ENCODE results near the gene TMEM43.
A peak's percentile ranks its signal among the peaks of the same experiment; 100 is the strongest.

TMEM43 gene

GRCh38 chr3:14137445-14137844 lies 12.6 kb downstream of the TMEM43 start:
- no peak for DNase-seq (ENCODE audit: extremely low read depth in 1 of 2, low read depth in 1 of 2)

GRCh38 chr3:14138109-14138877 lies 13.4 kb downstream of the TMEM43 start:
- DNase-seq (ENCODE audit: extremely low read depth in 1 of 2, low read depth in 1 of 2): no peak

GRCh38 chr3:14138878-14139655 lies 14.2 kb downstream of the TMEM43 start:
- no peak for DNase-seq (ENCODE audit: extremely low read depth in 1 of 2, low read depth in 1 of 2)

DNA sequence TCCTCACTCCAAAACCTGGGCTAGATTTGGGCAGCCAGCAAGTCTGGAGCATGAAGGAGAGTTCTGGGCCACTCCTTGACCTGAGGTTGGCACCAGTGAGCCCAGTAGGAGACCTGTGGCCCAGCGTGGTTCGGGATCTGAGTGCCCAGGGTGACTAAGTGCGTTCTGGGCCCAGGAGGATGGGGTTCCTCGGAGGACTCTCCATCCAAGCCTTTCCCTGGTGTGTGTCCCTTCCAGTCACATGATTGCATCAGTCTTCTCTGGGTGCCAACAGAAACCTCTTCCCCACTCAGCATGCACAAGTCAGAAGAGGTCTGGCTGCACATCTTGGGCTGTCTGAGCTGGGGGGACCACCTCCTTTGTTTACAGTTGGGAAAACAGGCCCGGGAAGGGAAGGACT lies 14.9 kb downstream of the TMEM43 start:
- DNase-seq (ENCODE audit: extremely low read depth in 1 of 2, low read depth in 1 of 2): no peak

GRCh38 chr3:14140668-14141067 lies 15.8 kb downstream of the TMEM43 start:
- no peak for DNase-seq (ENCODE audit: extremely low read depth in 1 of 2, low read depth in 1 of 2)

DNA sequence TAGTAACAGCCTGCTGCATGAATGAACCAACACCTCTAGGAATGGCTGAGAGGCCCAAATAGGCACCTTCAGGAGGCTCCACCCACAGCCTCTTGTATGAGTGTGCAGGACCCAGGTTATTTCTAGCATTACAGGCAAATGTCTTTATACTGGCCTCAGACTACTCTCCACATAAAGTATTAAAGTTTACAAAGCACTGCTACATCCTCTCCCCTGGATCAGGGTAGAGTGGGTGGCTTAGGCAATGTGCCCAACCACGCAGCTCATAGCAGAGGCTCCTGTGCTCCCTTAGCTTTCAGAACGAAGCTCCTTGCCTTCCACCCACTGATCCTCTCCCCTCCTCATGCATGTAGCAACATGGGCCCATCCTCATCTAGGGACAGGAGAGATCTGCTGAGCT lies 16.3 kb downstream of the TMEM43 start:
- DNase-seq (ENCODE audit: extremely low read depth in 1 of 2, low read depth in 1 of 2): no peak

GRCh38 chr3:14141602-14142341 lies 16.9 kb downstream of the TMEM43 start:
- no peak for DNase-seq (ENCODE audit: extremely low read depth in 1 of 2, low read depth in 1 of 2)

GRCh38 chr3:14142567-14143270 lies 17.9 kb downstream of the TMEM43 start:
- no peak for DNase-seq (ENCODE audit: extremely low read depth in 1 of 2, low read depth in 1 of 2)

GRCh38 chr3:14143271-14144225 lies 18.7 kb downstream of the TMEM43 start:
- DNase-seq (ENCODE audit: extremely low read depth in 1 of 2, low read depth in 1 of 2): no peak

DNA sequence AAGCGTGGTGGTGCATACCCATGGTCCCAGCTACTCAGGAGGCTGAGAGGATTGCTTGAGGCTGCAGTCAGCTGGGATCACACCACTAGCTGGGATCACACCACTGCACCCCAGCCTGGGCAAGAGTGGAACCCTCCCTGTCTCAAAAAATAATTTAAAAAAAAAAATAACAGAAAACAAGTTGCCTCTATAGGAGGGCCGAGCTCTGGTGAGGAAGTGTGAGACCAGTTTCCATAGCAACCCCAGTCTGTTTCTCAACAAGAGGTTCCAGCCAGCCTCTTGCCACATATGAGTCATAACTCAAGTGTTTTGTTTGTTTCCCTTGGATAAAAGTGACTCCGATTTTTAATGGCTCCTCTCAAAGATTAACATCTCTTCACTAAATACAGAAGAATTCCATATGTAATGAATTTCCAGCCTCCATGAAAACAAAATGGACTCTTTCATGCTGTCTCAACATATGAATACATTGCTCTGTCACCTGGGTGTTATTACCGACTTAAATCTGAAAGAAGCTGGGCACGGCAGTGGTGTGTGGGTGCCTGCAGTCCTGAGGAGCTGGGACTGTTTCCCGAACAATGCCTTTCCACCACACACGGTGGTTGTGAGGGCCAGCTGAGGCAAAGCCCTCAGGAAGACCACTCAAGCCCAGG lies 19.7 kb downstream of the TMEM43 start:
- DNase-seq (ENCODE audit: extremely low read depth in 1 of 2, low read depth in 1 of 2): peak; percentile 45 to 49

GRCh38 chr3:14145236-14145635 lies 20.4 kb downstream of the TMEM43 start:
- DNase-seq (ENCODE audit: extremely low read depth in 1 of 2, low read depth in 1 of 2): no peak

GRCh38 chr3:14145670-14146380 lies 21.0 kb downstream of the TMEM43 start:
- no peak for DNase-seq (ENCODE audit: extremely low read depth in 1 of 2, low read depth in 1 of 2)

DNA sequence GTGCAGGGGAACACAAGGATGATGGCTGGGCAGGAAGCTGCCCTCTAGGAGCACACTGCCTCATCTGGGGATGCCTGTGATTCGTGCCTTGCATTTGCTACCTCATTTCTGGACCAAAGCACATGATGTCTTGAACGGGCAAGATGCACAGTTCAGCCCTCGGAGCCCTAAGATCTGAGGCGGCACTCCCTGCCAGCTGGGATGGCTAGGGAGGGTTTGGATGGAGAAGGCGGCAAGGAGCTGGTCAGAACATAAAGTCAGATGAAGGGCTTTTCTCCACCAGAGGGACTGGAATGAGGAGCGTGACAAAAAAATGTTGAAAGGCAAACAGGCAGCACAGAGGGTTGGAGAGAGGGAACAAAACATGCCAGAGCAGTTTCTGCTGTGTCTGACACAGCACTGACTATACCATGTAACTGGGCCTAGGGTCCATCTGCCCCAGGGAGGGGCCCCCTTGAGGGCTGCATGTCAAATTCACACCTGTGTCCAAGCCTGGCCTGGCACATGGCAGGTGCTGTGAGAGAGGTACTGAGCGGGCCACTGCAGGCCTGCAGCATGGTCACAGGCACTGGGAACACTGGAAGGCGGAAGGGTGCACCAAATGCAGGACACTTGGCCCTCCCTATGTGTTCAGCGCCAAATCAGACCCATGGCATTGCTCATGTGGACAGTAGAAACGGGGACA lies 21.7 kb downstream of the TMEM43 start:
- DNase-seq (ENCODE audit: extremely low read depth in 1 of 2, low read depth in 1 of 2): no peak

- no peak for DNase-seq (ENCODE audit: extremely low read depth in 1 of 2, low read depth in 1 of 2)
Observed at GRCh38 chr3:14147066-14147435, 22.2 kb downstream of the TMEM43 start.

- no peak for DNase-seq (ENCODE audit: extremely low read depth in 1 of 2, low read depth in 1 of 2)
Observed at GRCh38 chr3:14147617-14148016, 22.8 kb downstream of the TMEM43 start.

- DNase-seq (ENCODE audit: extremely low read depth in 1 of 2, low read depth in 1 of 2): no peak
Observed at GRCh38 chr3:14148041-14148985, 23.5 kb downstream of the TMEM43 start.

- no peak for DNase-seq (ENCODE audit: extremely low read depth in 1 of 2, low read depth in 1 of 2)
Observed at GRCh38 chr3:14150078-14150477, 25.2 kb downstream of the TMEM43 start.
